Activated T-helper 1 cell treated with Interleukin-2 at 50 U/mL for 16 hours (primary cell): ENCODE measurements around the gene LCE2D.

Experiments
- DNase-seq: peaks from one replicate; pipeline ENCODE4 v3.0.0-alpha.2; 2020; ENCODE audit warnings: low read depth

The LCE2D gene

DNA sequence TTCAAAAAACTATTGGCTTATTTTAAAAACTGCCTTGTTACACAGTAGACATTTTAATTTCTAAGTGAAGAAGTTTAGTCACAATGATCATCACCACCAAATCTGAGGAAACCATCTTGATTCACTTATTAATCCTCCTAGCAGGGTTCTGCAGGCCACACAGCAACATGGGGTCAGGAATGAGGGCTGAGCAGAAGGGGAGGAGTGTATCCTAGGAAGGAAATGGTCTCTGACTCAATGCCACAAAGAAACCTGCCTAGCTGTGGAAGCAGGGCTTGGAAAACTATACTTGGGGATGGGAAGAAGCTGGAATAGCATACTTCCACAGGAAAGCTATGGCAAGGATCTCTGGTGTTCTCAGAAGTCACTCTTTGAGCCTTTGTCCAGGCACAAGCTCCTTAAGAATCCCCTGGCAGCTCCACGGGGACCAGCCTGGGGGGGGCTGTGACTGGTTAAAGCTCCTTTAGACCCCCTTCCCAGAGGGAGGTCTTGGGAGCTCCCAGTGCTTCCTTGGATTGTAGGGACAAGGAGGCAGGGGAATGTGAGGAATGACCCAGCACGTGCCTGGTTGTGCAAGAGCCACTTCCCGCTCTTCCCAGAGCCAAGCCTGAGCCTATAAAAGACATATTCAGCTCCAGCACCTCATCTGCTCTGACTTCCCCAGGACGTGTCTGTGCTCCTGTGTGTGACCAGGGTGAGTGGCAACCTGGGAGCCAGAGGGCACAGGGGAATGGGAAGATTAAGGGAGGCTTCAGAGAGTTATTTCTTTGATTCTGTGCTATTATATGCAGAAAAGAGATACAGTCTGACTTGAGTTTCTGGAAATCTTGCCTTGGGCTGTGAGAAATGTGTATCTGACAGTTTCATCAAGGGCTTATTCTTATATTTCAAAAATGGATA is 34.8 kb downstream of the LCE2D start, which contains the start of gene LCE2A:
Gene LCE2A (plus strand): TSS at position 645 of the 900 bp plus-strand sequence. CDS start 557 bp downstream, outside the sequence.
- no peak for DNase-seq

DNA sequence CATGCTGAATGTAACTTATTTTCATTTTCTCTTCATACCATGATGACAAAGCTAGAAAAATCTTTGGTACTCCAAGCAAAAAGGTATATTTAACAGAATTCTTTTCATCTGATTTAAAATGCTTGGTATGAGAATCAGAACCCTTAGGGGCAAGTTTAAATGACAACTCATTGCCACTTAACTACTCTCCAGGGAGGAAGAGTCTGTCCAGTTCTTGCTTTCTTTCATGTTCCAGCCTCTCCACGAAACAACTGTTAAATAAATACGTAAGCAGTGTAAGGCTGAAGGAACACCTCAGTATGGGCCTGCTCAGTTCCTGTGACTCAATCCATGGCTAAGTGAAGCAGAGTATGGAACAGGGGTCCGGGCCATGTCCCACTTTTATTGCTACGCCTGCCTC is 36.6 kb downstream of the LCE2D start:
- no peak for DNase-seq

DNA sequence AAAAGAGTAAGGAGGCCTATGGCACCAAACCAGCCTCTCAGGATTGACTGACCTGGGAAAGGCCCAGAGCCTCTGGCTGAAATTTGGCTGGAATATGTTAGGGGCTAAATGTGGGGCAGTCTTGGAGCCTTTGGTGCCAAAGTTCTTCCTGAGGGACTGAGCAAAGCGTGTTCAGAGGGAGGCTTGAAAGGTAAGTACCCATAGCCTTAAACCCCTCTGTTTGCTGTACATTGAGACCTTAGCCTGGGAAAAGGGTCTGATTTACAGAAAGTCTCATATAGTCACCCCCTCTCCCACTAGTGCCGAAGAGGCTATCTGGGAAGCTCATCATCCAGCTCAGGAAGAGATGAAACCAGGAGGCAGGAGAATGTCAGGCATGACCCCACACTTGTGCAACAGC is 44.7 kb downstream of the LCE2D start, which contains the start of gene LCE4A:
Gene LCE4A (plus strand): TSS at position 301 of the 400 bp plus-strand sequence. CDS start 916 bp downstream, outside the sequence.
- DNase-seq: no peak
